Metanephros (tissue), 2 donors: ENCODE results near the gene SEC24A. TPM values are rescaled to one million over a fixed set of nuclear protein-coding genes. Genes with fewer than 3 reads are reported as not detected.

Source experiments
- small RNA-seq: library from RNA; depleted of rRNA; stranded (forward); fragments of <200 nt; gene quantifications from one replicate; pipeline ENCODE3, GENCODE V24; 2014; ENCODE audit warnings: low replicate concordance
- total RNA-seq: library from RNA; depleted of rRNA; stranded (reverse); fragments of >200 nt; gene quantifications from one replicate; pipeline ENCODE4 v1.2.3, GENCODE V29; 2014

Gene SEC24A
- total RNA-seq: 18.9 TPM

GRCh38 chr5:134648425-134649162 lies at the start of gene SEC24A:
Gene SEC24A, plus strand, starts transcription at chr5:134648785. Its CDS starts 292 bp downstream, at chr5:134649077.

GRCh38 chr5:134738133-134738962 lies 89.8 kb downstream of the SEC24A start, which contains the start of gene CAMLG:
Gene CAMLG, plus strand, starts transcription at chr5:134738548. Its CDS starts 73 bp downstream, at chr5:134738621.

GRCh38 chr5:134758504-134759341 lies 110.1 kb downstream of the SEC24A start, which contains the start of gene DDX46:
Gene DDX46, plus strand, starts transcription at chr5:134758779. Its CDS starts 160 bp downstream, at chr5:134758939.

Small RNA genes lying within 50 kb of the gene (small RNA-seq; reads per million reads assigned to genes)
- gene RNU6-1164P: not detected
- not detected for gene RNU6-1311P
- gene RNU6-757P: not detected

Other genes with a start within 250 kb of the SEC24A start
- 28.2 TPM for gene CDKN2AIPNL, start 236.9 kb upstream of the SEC24A start, total RNA-seq
- gene JADE2, start 123.1 kb upstream of the SEC24A start, total RNA-seq: 26.9 TPM
- gene SAR1B, start 16.0 kb upstream of the SEC24A start, total RNA-seq: 20.8 TPM
- 43.7 TPM for gene CAMLG, start 89.8 kb downstream of the SEC24A start, total RNA-seq
- gene DDX46, start 110.0 kb downstream of the SEC24A start, total RNA-seq: 33.7 TPM
- gene C5orf24, start 197.2 kb downstream of the SEC24A start, total RNA-seq: 63.1 TPM
- gene TXNDC15, start 225.6 kb downstream of the SEC24A start, total RNA-seq: 43.1 TPM